Astrocyte of the spinal cord (primary cell): ENCODE results near the gene SEC24C.

ENCODE experiments used
- DNase-seq: peaks from one replicate; pipeline ENCODE4 v3.0.0; 2011; ENCODE audit warnings: low read depth, low spot score
- H3K4me3 ChIP-seq: 2 replicates; pipeline ENCODE4 v1.5.1; 2011; ENCODE audit warnings: low read depth, mild to moderate bottlenecking, low read length, moderate library complexity
- CTCF ChIP-seq: IDR thresholded peaks from 2 replicates; pipeline ENCODE4 v1.5.1; 2012; ENCODE audit warnings: low read depth, mild to moderate bottlenecking, low read length, inconsistent platforms
- in situ Hi-C: cut with HindIII; loops from 2 replicates; pipeline ENCODE4 v1.10.0; 2017; ENCODE audit warnings: low sequenced_read_pairs

SEC24C gene

GRCh38 chr10:73769396-73769795 lies 25.2 kb downstream of the SEC24C start:
- in situ Hi-C loops = no loop called here
- no peak overlapping the region for H3K4me3 ChIP-seq
- no peak for DNase-seq
- no peak for TF ChIP-seq CTCF

GRCh38 chr10:73771722-73772280 lies 27.6 kb downstream of the SEC24C start:
- DNase-seq = no peak
- peak overlapping the region; percentile 82 for H3K4me3 ChIP-seq
- no peak for TF ChIP-seq CTCF
- in situ Hi-C loops = no loop called here

GRCh38 chr10:73772281-73773151 lies 28.3 kb downstream of the SEC24C start:
- DNase-seq = peak; percentile 85
- peak; percentile 1 for TF ChIP-seq CTCF
- H3K4me3 ChIP-seq = peak overlapping the region; percentile 82
- in situ Hi-C loops = no loop called here

- peak overlapping the region; percentile 82 for H3K4me3 ChIP-seq
- no peak for DNase-seq
- in situ Hi-C loops = no loop called here
Observed at GRCh38 chr10:73773152-73773879, 29.1 kb downstream of the SEC24C start.

GRCh38 chr10:73774637-73775036 lies 30.5 kb downstream of the SEC24C start:
- no peak for DNase-seq
- peak overlapping the region; percentile 82 for H3K4me3 ChIP-seq
- in situ Hi-C loops = no loop called here
- TF ChIP-seq CTCF = no peak

More at GRCh38 chr10:73773152-73773879, 29.1 kb downstream of the SEC24C start:
- no peak for TF ChIP-seq CTCF

GRCh38 chr10:73779018-73779417 lies 34.8 kb downstream of the SEC24C start:
- in situ Hi-C loops = no loop called here
- no peak for TF ChIP-seq CTCF
- no peak overlapping the region for H3K4me3 ChIP-seq
- no peak for DNase-seq
